Measurements from ENCODE around the gene ETFBKMT.
"Not testable (repeated sequence)": the region's sequence is repeated elsewhere in the genome, so short reads cannot be mapped to it uniquely, and the experiment has no call there.

Gene ETFBKMT

GRCh38 chr12:31716998-31717397, 57.5 kb downstream of the ETFBKMT start:
- not testable (repeated sequence) for DNase-seq (ENCODE audit: extremely low read depth in 1 of 2, low read depth in 1 of 2)

- not testable (repeated sequence) for DNase-seq (ENCODE audit: extremely low read depth in 1 of 2, low read depth in 1 of 2)
Measured at GRCh38 chr12:31718542-31719198, 59.2 kb downstream of the ETFBKMT start.

DNA sequence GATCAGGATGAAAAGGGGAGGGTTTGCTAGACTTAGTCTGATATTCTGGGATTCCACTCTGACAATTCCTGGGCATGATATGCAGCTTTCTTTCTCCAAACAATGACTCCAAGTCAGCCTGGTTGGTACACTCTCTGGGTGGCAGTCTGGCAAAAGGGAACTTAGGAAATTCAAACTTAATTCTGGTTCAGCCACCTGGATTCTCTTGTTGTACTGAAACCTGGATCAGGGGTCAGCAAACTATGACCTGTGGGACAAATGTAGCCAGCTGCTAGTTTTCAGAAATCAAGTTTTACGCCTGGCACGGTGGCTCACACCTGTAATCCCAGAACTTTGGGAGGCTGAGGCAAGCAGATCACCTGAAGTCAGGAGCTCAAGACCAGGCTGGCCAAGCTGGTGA, 63.1 kb downstream of the ETFBKMT start:
- DNase-seq (ENCODE audit: extremely low read depth in 1 of 2, low read depth in 1 of 2) = no peak

Measured in stimulated activated CD8-positive, alpha-beta memory T cell treated with anti-CD3 and anti-CD28 coated beads, Interleukin-7, amount 100 ng/mL, for 48 hours (primary cell).